Vagina (tissue), 2 donors: Measurements from ENCODE around the gene JMJD7. TPM values are rescaled to one million over a fixed set of nuclear protein-coding genes. Genes with fewer than 3 reads are reported as not detected.

Experiments
- DNase-seq, 2 donors: peaks; one replicate each; pipeline ENCODE4 v3.0.0-alpha.2; 2017; ENCODE audit errors: extremely low spot score in 2 of 2
- H3K27ac ChIP-seq: fragments of 200-600 bp; sonication (generic); one replicate; pipeline ENCODE4 v1.5.1; 2019
- H3K27me3 ChIP-seq: fragments of 200-600 bp; sonication (generic); one replicate; pipeline ENCODE4 v1.5.1; 2019
- H3K36me3 ChIP-seq, 2 donors: fragments of 200-600 bp; sonication (generic); one replicate each; pipeline ENCODE4 v1.5.1; 2017 to 2019
- H3K4me1 ChIP-seq: fragments of 200-600 bp; sonication (generic); one replicate; pipeline ENCODE4 v1.5.1; 2019
- H3K4me3 ChIP-seq, 2 donors: fragments of 200-600 bp; sonication (generic); 1 replicate in 1 of 2; 2 replicates in 1 of 2; pipeline ENCODE4 v1.5.1; 2016 to 2019
- H3K9me3 ChIP-seq: fragments of 200-600 bp; sonication (generic); one replicate; pipeline ENCODE4 v1.5.1; 2019
- POLR2A ChIP-seq, 2 donors: fragments of 450-650 bp; IDR thresholded peaks; one replicate each; pipeline ENCODE4 v1.6.1; 2017; ENCODE audit warnings: antibody characterized with exemption in 2 of 2, mild to moderate bottlenecking in 2 of 2, moderate library complexity in 2 of 2
- POLR2AphosphoS5 ChIP-seq, 2 donors: sonication (generic); formaldehyde crosslinking; IDR thresholded peaks; one replicate each; pipeline ENCODE4 v1.9.0; 2017; ENCODE audit warnings: antibody characterized with exemption in 2 of 2, mild to moderate bottlenecking in 2 of 2, low read depth in 1 of 2; ENCODE audit not compliant: insufficient read depth in 1 of 2
- intact Hi-C: fragments of 100-400 bp; cut with DNase I; formaldehyde crosslinking; loops from one replicate; pipeline ENCODE4 v1.15.1; 2023
- total RNA-seq: library from RNA; depleted of rRNA; stranded (reverse); fragments of >200 nt; gene quantifications from one replicate; pipeline ENCODE4 v1.2.3, GENCODE V29; 2016
- TF ChIP-seq, protein P1 (sequence below), 3 experiments: fragments of 450-650 bp in 2 of 3; fragments of 200-600 bp in 1 of 3; sonication (generic) in 1 of 3; IDR thresholded peaks; one replicate each; pipeline ENCODE4 v1.5.1; 2017 to 2019; ENCODE audit warnings: antibody characterized with exemption in 3 of 3, mild to moderate bottlenecking in 2 of 3, moderate library complexity in 2 of 3

The JMJD7 gene
- total RNA-seq, 1 donor from 2014 or later = 26.3 TPM

- Histone ChIP-seq H3K9me3 (no peaks in the 10 kb centered on the region), H3K4me3 (no peak overlapping the region), H3K4me1 (peaks cover 72% of the 10 kb centered on the region), H3K27ac (peak overlapping the region; percentile 77), H3K36me3 (peaks cover 0 to 13% of the 10 kb centered on the region in 2 donors), H3K27me3 (no peaks in the 10 kb centered on the region)
- DNase-seq = no peak
- TF ChIP-seq, protein P1, sequence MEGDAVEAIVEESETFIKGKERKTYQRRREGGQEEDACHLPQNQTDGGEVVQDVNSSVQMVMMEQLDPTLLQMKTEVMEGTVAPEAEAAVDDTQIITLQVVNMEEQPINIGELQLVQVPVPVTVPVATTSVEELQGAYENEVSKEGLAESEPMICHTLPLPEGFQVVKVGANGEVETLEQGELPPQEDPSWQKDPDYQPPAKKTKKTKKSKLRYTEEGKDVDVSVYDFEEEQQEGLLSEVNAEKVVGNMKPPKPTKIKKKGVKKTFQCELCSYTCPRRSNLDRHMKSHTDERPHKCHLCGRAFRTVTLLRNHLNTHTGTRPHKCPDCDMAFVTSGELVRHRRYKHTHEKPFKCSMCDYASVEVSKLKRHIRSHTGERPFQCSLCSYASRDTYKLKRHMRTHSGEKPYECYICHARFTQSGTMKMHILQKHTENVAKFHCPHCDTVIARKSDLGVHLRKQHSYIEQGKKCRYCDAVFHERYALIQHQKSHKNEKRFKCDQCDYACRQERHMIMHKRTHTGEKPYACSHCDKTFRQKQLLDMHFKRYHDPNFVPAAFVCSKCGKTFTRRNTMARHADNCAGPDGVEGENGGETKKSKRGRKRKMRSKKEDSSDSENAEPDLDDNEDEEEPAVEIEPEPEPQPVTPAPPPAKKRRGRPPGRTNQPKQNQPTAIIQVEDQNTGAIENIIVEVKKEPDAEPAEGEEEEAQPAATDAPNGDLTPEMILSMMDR (IDR thresholded peaks at IDR 0.05) = no peak
- TF ChIP-seq POLR2AphosphoS5 (IDR thresholded peaks at IDR 0.05; ENCODE audit: insufficient read depth in 1 of 2, low read depth in 1 of 2) (peak in 1 of 2 donors; percentile 55), POLR2A (IDR thresholded peaks at IDR 0.05) (no peak)
- intact Hi-C loops = no loop called here
Measured at GRCh38 chr15:41795996-41796856, 31.7 kb upstream of the JMJD7 start.

GRCh38 chr15:41797201-41797944, 30.5 kb upstream of the JMJD7 start:
- H3K27me3 ChIP-seq = no peaks in the 10 kb centered on the region
- TF ChIP-seq POLR2AphosphoS5 (IDR thresholded peaks at IDR 0.05; ENCODE audit: insufficient read depth in 1 of 2, low read depth in 1 of 2) = no peak
- TF ChIP-seq, protein P1 (IDR thresholded peaks at IDR 0.05) = no peak
- no peak for TF ChIP-seq POLR2A (IDR thresholded peaks at IDR 0.05)
- H3K9me3 ChIP-seq = no peaks in the 10 kb centered on the region
- no peak for DNase-seq
- H3K4me1 ChIP-seq = peaks cover 71% of the 10 kb centered on the region
- peak overlapping the region; percentile 77 for H3K27ac ChIP-seq
- intact Hi-C loops = no loop called here
- peaks cover 0 to 13% of the 10 kb centered on the region in 2 donors for H3K36me3 ChIP-seq
- H3K4me3 ChIP-seq = no peak overlapping the region

GRCh38 chr15:41798607-41799487, 29.0 kb upstream of the JMJD7 start:
- Histone ChIP-seq H3K27ac (no peak overlapping the region), H3K36me3 (peaks cover 0 to 13% of the 10 kb centered on the region in 2 donors), H3K27me3 (no peaks in the 10 kb centered on the region), H3K4me3 (no peak overlapping the region), H3K9me3 (no peaks in the 10 kb centered on the region), H3K4me1 (peaks cover 68% of the 10 kb centered on the region)
- intact Hi-C loops = no loop called here
- DNase-seq = no peak
- TF ChIP-seq POLR2AphosphoS5 (IDR thresholded peaks at IDR 0.05; ENCODE audit: insufficient read depth in 1 of 2, low read depth in 1 of 2) = no peak
- TF ChIP-seq, protein P1 (IDR thresholded peaks at IDR 0.05) = no peak
- no peak for TF ChIP-seq POLR2A (IDR thresholded peaks at IDR 0.05)

DNA sequence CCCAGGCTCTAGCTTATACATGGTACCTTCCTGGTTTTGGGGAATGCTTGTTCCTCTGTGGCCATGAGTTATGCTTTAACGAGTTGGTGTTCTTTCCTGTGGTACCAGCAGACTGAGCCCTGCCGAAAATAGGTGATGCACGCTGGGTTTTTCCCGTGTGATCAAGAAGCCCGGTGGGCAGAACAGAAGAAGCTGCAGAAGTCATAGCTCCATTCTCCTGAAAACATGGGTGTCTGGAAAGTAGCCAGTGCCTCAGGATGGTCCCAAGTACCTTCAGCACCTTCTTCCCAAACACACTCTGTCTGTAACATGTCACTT, 28.4 kb upstream of the JMJD7 start:
- TF ChIP-seq POLR2A (IDR thresholded peaks at IDR 0.05) (no peak), POLR2AphosphoS5 (IDR thresholded peaks at IDR 0.05; ENCODE audit: insufficient read depth in 1 of 2, low read depth in 1 of 2) (no peak)
- TF ChIP-seq, protein P1 (IDR thresholded peaks at IDR 0.05) = no peak
- H3K27ac ChIP-seq = no peak overlapping the region
- H3K4me3 ChIP-seq = no peak overlapping the region
- H3K27me3 ChIP-seq = no peaks in the 10 kb centered on the region
- intact Hi-C loops = no loop called here
- no peak for DNase-seq
- H3K36me3 ChIP-seq = peaks cover 0 to 13% of the 10 kb centered on the region in 2 donors
- no peaks in the 10 kb centered on the region for H3K9me3 ChIP-seq
- peaks cover 68% of the 10 kb centered on the region for H3K4me1 ChIP-seq
